Dendritic cell treated with granulocyte-macrophage colony-stimulating factor and Interleukin-4, amounts not matched to agents 40 ng/mL and 50 ng/mL, for 4 days (primary cell): ENCODE data around the gene WRNIP1.

Experiments
- H3K27ac Mint-ChIP-seq: one replicate; pipeline ENCODE4 v1.8.0; 2022; ENCODE audit warnings: mild to moderate bottlenecking, mixed read lengths
- H3K27me3 Mint-ChIP-seq: one replicate; pipeline ENCODE4 v1.8.0; 2022; ENCODE audit warnings: mild to moderate bottlenecking, mixed read lengths
- H3K36me3 Mint-ChIP-seq: one replicate; pipeline ENCODE4 v1.8.0; 2022; ENCODE audit warnings: low read depth, mixed read lengths
- H3K4me1 Mint-ChIP-seq: one replicate; pipeline ENCODE4 v1.8.0; 2022; ENCODE audit warnings: low read depth, mixed read lengths
- H3K4me3 Mint-ChIP-seq: one replicate; pipeline ENCODE4 v1.8.0; 2022; ENCODE audit warnings: mild to moderate bottlenecking, moderate library complexity, mixed read lengths
- H3K9me3 Mint-ChIP-seq: one replicate; pipeline ENCODE4 v1.8.0; 2022; ENCODE audit warnings: mixed read lengths
- intact Hi-C: fragments of 100-400 bp; cut with micrococcal nuclease; formaldehyde crosslinking; loops from one replicate; pipeline ENCODE4 v1.15.0; 2022

Gene WRNIP1

DNA sequence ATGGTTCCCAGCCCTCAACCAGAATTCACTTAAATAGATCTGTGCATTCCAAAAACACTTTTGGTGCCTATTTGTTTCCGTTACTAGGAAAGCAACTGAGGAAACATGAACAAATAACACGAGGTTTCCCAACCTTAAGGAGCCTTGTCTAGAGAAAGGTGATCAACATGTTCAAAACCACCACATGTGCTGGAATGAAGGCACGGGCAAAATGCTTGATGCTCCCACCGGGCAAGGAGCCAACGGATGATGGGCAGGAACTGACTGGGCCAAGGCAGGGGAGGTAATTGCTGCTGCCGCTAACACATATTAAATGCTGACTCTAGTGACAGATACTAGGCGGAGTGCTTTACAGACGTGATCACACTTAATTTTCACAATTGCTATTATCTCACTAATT lies 17.0 kb upstream of the WRNIP1 start:
- Mint-ChIP-seq H3K4me1 (no peaks in the 10 kb centered on the region), H3K4me3 (no peak overlapping the region), H3K36me3 (no peaks in the 10 kb centered on the region), H3K27ac (no peak overlapping the region), H3K9me3 (no peaks in the 10 kb centered on the region), H3K27me3 (peaks cover 7% of the 10 kb centered on the region)
- intact Hi-C loops: no loop called here

DNA sequence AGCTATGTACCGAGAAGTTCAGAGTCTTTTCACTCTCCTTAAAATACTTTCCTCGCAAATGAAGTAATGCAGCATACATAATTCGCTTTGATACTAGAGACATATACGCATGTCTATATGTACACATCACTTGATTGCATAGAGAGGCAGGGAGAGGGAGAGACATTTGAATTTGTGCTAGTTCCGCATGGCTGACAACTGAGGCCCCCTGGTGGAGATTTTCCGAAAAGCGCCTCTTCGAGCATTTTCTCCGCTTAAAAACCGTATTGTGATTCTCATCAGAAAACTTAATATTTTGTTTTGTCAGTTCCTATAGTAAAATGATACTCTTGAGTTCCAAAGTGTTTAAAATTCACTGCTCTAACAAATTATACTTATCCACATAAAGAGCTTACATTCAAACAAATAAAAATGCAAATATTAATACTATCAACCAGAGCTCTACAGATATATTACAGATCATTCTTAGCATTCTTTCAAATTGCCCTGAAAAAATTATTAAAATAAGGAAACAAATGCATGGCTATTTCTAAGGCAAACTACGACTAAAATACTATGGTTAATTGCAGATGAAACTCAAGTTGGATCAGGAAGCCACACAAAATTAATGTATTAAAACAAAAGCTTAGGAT lies 15.1 kb upstream of the WRNIP1 start:
- Mint-ChIP-seq H3K27me3 (peaks cover 7% of the 10 kb centered on the region), H3K4me1 (no peaks in the 10 kb centered on the region), H3K4me3 (no peak overlapping the region), H3K27ac (no peak overlapping the region), H3K9me3 (no peaks in the 10 kb centered on the region), H3K36me3 (no peaks in the 10 kb centered on the region)
- intact Hi-C loops: loop anchor here (1.0 to 10.0 kb wide), 2 partner anchors 12 to 1155 kb away; no protein-coding TSS in a partner anchor

- Mint-ChIP-seq H3K4me1 (no peaks in the 10 kb centered on the region), H3K27me3 (peaks cover 7% of the 10 kb centered on the region), H3K9me3 (no peaks in the 10 kb centered on the region), H3K4me3 (no peak within 1 kb of the TSS), H3K27ac (no peak within 1 kb of the TSS), H3K36me3 (no peaks in the 10 kb centered on the region)
- intact Hi-C loops: loop anchor here (1.0 to 10.0 kb wide), 2 partner anchors 13 to 1156 kb away; no protein-coding TSS in a partner anchor
Observed at GRCh38 chr6:2750832-2751231, 14.4 kb upstream of the WRNIP1 start, which contains the start of gene MYLK4. TSS of gene MYLK4 (minus strand) at chr6:2750922. CDS start at chr6:2749294, 1,628 bp downstream.

- H3K4me1 Mint-ChIP-seq: peaks cover 7% of the 10 kb centered on the region
- H3K4me3 Mint-ChIP-seq: no peak overlapping the region
- intact Hi-C loops: loop anchor here (10.0 kb wide), 1 partner anchor 1157 kb away; no protein-coding TSS in a partner anchor
- no peaks in the 10 kb centered on the region for H3K36me3 Mint-ChIP-seq
- no peaks in the 10 kb centered on the region for H3K9me3 Mint-ChIP-seq
- H3K27me3 Mint-ChIP-seq: peaks cover 7% of the 10 kb centered on the region
- no peak overlapping the region for H3K27ac Mint-ChIP-seq
Observed at GRCh38 chr6:2751871-2752270, 13.3 kb upstream of the WRNIP1 start.

DNA sequence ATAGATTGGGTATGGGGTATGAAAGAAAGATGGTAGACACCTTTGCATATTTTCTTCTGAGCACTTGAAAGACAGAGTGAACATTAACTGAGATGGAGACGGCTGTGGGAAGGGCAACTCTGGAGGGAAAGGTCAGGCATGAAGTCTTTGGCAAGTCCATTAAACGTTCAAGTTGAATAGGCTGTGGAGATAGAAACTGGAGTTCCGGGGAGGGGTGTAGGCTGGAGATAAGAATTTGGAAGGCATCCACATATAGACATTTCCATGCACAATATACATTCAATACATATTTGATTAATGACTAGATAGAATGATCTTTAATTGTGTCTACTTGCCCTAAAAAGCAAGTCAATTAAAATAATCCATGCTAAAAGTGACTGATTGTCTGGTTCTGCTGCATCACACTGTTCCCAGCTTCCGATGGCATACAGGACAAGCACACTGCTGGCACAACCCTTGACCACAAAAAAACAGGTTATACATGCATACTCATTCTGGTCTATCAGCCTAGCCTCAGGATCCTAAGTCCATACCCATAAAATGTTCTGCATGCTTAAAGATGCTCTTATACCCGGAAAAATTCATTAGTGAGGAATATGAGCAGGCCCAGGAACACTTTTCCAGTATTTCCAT lies 12.6 kb upstream of the WRNIP1 start:
- H3K27ac Mint-ChIP-seq: no peak overlapping the region
- no peaks in the 10 kb centered on the region for H3K9me3 Mint-ChIP-seq
- H3K4me3 Mint-ChIP-seq: no peak overlapping the region
- H3K27me3 Mint-ChIP-seq: peaks cover 7% of the 10 kb centered on the region
- intact Hi-C loops: loop anchor here (10.0 kb wide), 1 partner anchor 1158 kb away; no protein-coding TSS in a partner anchor
- peaks cover 7% of the 10 kb centered on the region for H3K4me1 Mint-ChIP-seq
- H3K36me3 Mint-ChIP-seq: no peaks in the 10 kb centered on the region

DNA sequence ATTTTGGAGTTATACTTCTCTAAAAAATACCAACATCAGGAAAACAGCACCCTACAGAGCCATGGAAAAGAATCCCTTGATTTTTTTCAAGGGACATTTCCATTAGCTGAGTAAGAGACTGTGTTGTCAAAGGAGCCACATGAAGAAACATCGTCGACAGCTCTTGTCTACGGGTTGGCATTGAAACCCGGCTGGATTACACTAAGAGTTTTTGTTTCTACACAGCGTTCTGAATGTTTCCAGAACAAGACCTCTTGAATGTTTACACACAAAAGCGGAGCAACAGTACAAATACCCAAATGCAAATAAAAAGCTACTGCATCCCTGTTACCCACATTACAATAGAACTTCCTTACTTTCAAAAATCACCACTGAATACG lies 12.1 kb upstream of the WRNIP1 start:
- Mint-ChIP-seq H3K27ac (no peak overlapping the region), H3K27me3 (peaks cover 7% of the 10 kb centered on the region)
- intact Hi-C loops: loop anchor here (10.0 kb wide), 1 partner anchor 1158 kb away; no protein-coding TSS in a partner anchor

GRCh38 chr6:2753743-2754142 lies 11.4 kb upstream of the WRNIP1 start:
- intact Hi-C loops: loop anchor here (10.0 kb wide), 1 partner anchor 1159 kb away; no protein-coding TSS in a partner anchor
- Mint-ChIP-seq H3K27me3 (peaks cover 7% of the 10 kb centered on the region), H3K4me3 (no peak overlapping the region)

More for the DNA sequence above, 12.1 kb upstream of the WRNIP1 start:
- Mint-ChIP-seq H3K36me3 (no peaks in the 10 kb centered on the region), H3K4me3 (no peak overlapping the region), H3K4me1 (peaks cover 7% of the 10 kb centered on the region), H3K9me3 (no peaks in the 10 kb centered on the region)

DNA sequence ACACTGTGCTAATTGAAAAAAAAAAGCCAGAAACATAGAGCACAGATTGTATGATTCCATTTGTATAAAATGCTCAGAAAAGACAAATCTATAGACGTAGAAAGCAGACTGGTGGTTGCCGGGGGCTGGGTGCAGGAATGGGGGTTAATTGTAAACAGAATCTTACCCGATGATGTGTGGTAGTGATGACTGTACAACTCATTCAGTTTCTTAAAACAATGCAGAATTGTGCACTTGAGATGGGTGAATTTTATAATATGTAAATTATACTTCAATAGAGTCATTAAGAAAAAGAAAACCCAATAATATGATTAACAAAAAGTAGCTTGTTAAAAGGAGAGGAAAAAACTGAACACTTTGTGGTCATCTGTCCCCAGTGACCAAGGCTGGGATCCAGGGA lies 10.8 kb upstream of the WRNIP1 start:
- no peaks in the 10 kb centered on the region for H3K36me3 Mint-ChIP-seq

More at GRCh38 chr6:2753743-2754142, 11.4 kb upstream of the WRNIP1 start:
- Mint-ChIP-seq H3K27ac (no peak overlapping the region), H3K4me1 (peaks cover 7% of the 10 kb centered on the region), H3K36me3 (no peaks in the 10 kb centered on the region), H3K9me3 (no peaks in the 10 kb centered on the region)

GRCh38 chr6:2754911-2755310 lies 10.3 kb upstream of the WRNIP1 start:
- peaks cover 7% of the 10 kb centered on the region for H3K4me1 Mint-ChIP-seq

More for the DNA sequence above, 10.8 kb upstream of the WRNIP1 start:
- H3K9me3 Mint-ChIP-seq: no peaks in the 10 kb centered on the region
- no peak overlapping the region for H3K4me3 Mint-ChIP-seq
- peaks cover 7% of the 10 kb centered on the region for H3K4me1 Mint-ChIP-seq
- peaks cover 7% of the 10 kb centered on the region for H3K27me3 Mint-ChIP-seq
- no peak overlapping the region for H3K27ac Mint-ChIP-seq
- intact Hi-C loops: loop anchor here (10.0 kb wide), 1 partner anchor 1160 kb away; no protein-coding TSS in a partner anchor

GRCh38 chr6:2755456-2755855 lies 9.7 kb upstream of the WRNIP1 start:
- Mint-ChIP-seq H3K36me3 (no peaks in the 10 kb centered on the region), H3K4me3 (no peak overlapping the region), H3K27ac (peak overlapping the region; percentile 81), H3K4me1 (peaks cover 7% of the 10 kb centered on the region), H3K9me3 (no peaks in the 10 kb centered on the region), H3K27me3 (peaks cover 7% of the 10 kb centered on the region)
- intact Hi-C loops: loop anchor here (10.0 kb wide), 1 partner anchor 1161 kb away; no protein-coding TSS in a partner anchor

More at GRCh38 chr6:2754911-2755310, 10.3 kb upstream of the WRNIP1 start:
- intact Hi-C loops: loop anchor here (10.0 kb wide), 1 partner anchor 1160 kb away; no protein-coding TSS in a partner anchor
- H3K27me3 Mint-ChIP-seq: peaks cover 7% of the 10 kb centered on the region
- H3K9me3 Mint-ChIP-seq: no peaks in the 10 kb centered on the region
- H3K36me3 Mint-ChIP-seq: no peaks in the 10 kb centered on the region
- no peak overlapping the region for H3K4me3 Mint-ChIP-seq
- no peak overlapping the region for H3K27ac Mint-ChIP-seq

GRCh38 chr6:2756241-2756640 lies 9.0 kb upstream of the WRNIP1 start:
- Mint-ChIP-seq H3K4me1 (peaks cover 7% of the 10 kb centered on the region), H3K27ac (peak overlapping the region; percentile 81), H3K4me3 (no peak overlapping the region), H3K36me3 (no peaks in the 10 kb centered on the region), H3K9me3 (no peaks in the 10 kb centered on the region), H3K27me3 (peaks cover 2% of the 10 kb centered on the region)
- intact Hi-C loops: loop anchor here (10.0 kb wide), 1 partner anchor 1161 kb away; no protein-coding TSS in a partner anchor

DNA sequence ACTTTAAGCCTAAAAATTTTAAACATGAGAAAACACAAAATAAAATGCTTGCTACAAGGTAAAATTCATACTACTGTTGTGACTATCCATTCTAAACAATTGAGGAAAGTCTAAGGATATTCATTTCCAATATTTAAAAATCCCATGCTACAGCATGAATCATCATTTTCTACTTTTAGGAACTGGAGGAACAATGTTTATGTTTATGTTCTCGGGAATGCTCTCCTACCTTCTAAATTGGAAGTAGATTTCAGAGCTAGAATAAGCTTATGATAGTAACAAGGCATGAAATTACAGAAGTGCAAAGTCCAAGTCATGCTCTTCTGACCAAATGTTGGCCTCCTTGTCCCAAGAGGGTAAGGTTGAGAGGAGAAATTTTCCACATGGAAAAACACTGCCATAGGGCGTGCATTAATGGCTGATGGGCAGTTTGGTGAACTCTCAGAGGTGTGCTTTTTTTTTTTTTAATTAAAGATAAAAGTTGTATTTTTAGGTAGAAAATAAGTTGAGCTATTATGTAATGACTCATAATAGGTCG lies 8.4 kb upstream of the WRNIP1 start:
- intact Hi-C loops: loop anchor here (10.0 kb wide), 1 partner anchor 1162 kb away; no protein-coding TSS in a partner anchor
- H3K27me3 Mint-ChIP-seq: peaks cover 2% of the 10 kb centered on the region
- no peaks in the 10 kb centered on the region for H3K36me3 Mint-ChIP-seq
- no peaks in the 10 kb centered on the region for H3K9me3 Mint-ChIP-seq
- peak overlapping the region; percentile 81 for H3K27ac Mint-ChIP-seq
- H3K4me1 Mint-ChIP-seq: peaks cover 7% of the 10 kb centered on the region
- H3K4me3 Mint-ChIP-seq: no peak overlapping the region

GRCh38 chr6:2758980-2759379 lies 6.2 kb upstream of the WRNIP1 start:
- no peaks in the 10 kb centered on the region for H3K9me3 Mint-ChIP-seq
- intact Hi-C loops: loop anchor here (10.0 kb wide), 1 partner anchor 1164 kb away; no protein-coding TSS in a partner anchor
- H3K27me3 Mint-ChIP-seq: no peaks in the 10 kb centered on the region
- H3K36me3 Mint-ChIP-seq: no peaks in the 10 kb centered on the region
- peaks cover 14% of the 10 kb centered on the region for H3K4me1 Mint-ChIP-seq
- no peak overlapping the region for H3K4me3 Mint-ChIP-seq
- no peak overlapping the region for H3K27ac Mint-ChIP-seq
